PC-3 (cell line): ENCODE measurements around the gene LILRA2.

Experiments
- CTCF ChIP-seq: fragments of 300-600 bp; sonication (generic); conservative IDR thresholded peaks from 2 replicates; pipeline ENCODE4 v1.5.1; 2017; ENCODE audit warnings: antibody characterized with exemption, low read depth, mild to moderate bottlenecking, low read length
- EZH2 ChIP-seq: fragments of 300-600 bp; sonication (generic); IDR thresholded peaks from one replicate; pipeline ENCODE4 v1.6.1; 2017; ENCODE audit warnings: antibody characterized with exemption, mild to moderate bottlenecking, low read length; ENCODE audit not compliant: unreplicated experiment

- TF ChIP-seq CTCF (no peak), EZH2 (no peak)
These were observed 46.9 kb downstream of the LILRA2 start for GRCh38 chr19:54620464-54620863.
